KBM-7 (cell line): ENCODE results near the gene GPANK1.

ENCODE experiments used
- DNase-seq: peaks from one replicate; pipeline ENCODE4 v3.0.0-alpha.2; 2015
- in situ Hi-C: fragments of 300-500 bp; cut with MboI; formaldehyde crosslinking; loops from 2 replicates; pipeline ENCODE4 v1.14.3; 2020; ENCODE audit warnings: low sequenced_read_pairs, low pct_unique_long_range_greater_than_20kb, mixed read lengths

Gene GPANK1

GRCh38 chr6:31629014-31629413, 35.8 kb downstream of the GPANK1 start:
- in situ Hi-C loops: no loop called here
- DNase-seq: no peak

GRCh38 chr6:31627690-31628287, 37.0 kb downstream of the GPANK1 start:
- DNase-seq: no peak
- in situ Hi-C loops: no loop called here

- DNase-seq: no peak
- in situ Hi-C loops: no loop called here
Measured at GRCh38 chr6:31626952-31627351, 37.8 kb downstream of the GPANK1 start.

GRCh38 chr6:31624070-31624469, 40.7 kb downstream of the GPANK1 start:
- DNase-seq: no peak

GRCh38 chr6:31622684-31623091, 42.1 kb downstream of the GPANK1 start:
- in situ Hi-C loops: no loop called here
- no peak for DNase-seq

More at GRCh38 chr6:31624070-31624469, 40.7 kb downstream of the GPANK1 start:
- in situ Hi-C loops: no loop called here

- DNase-seq: no peak
- in situ Hi-C loops: no loop called here
Measured at GRCh38 chr6:31621991-31622390, 42.8 kb downstream of the GPANK1 start.

GRCh38 chr6:31621320-31621939, 43.4 kb downstream of the GPANK1 start:
- in situ Hi-C loops: no loop called here
- no peak for DNase-seq

GRCh38 chr6:31620586-31621319, 44.0 kb downstream of the GPANK1 start, which contains the start of gene PRRC2A:
PRRC2A (plus strand) TSS chr6:31620715; CDS start chr6:31622790, 2,075 bp downstream.
- peak; percentile 66 for DNase-seq
- in situ Hi-C loops: no loop called here

GRCh38 chr6:31619805-31620585, 44.8 kb downstream of the GPANK1 start:
- peak; percentile 100 for DNase-seq
- in situ Hi-C loops: no loop called here

GRCh38 chr6:31617010-31617409, 47.8 kb downstream of the GPANK1 start:
- in situ Hi-C loops: no loop called here
- no peak for DNase-seq

GRCh38 chr6:31615748-31616147, 49.0 kb downstream of the GPANK1 start:
- peak; percentile 95 for DNase-seq
- in situ Hi-C loops: no loop called here

- in situ Hi-C loops: no loop called here
- DNase-seq: peak; percentile 82
Measured at GRCh38 chr6:31614684-31615578, 49.9 kb downstream of the GPANK1 start, which contains the start of gene AIF1. AIF1 (plus strand) TSS chr6:31615234; CDS start chr6:31615330, 96 bp downstream.

GRCh38 chr6:31614075-31614619, 50.6 kb downstream of the GPANK1 start:
- in situ Hi-C loops: no loop called here
- no peak for DNase-seq
